ENCODE results near the gene CSPG4.
"Not testable (repeated sequence)": the region's sequence is repeated elsewhere in the genome, so short reads cannot be mapped to it uniquely, and the experiment has no call there.

The CSPG4 gene

GRCh38 chr15:75738647-75739325, 26.1 kb upstream of the CSPG4 start:
- peak; percentile 76 for DNase-seq

GRCh38 chr15:75738014-75738646, 25.5 kb upstream of the CSPG4 start:
- DNase-seq = no peak

GRCh38 chr15:75737116-75738013, 24.7 kb upstream of the CSPG4 start:
- not testable (repeated sequence) for DNase-seq

GRCh38 chr15:75736256-75736655, 23.6 kb upstream of the CSPG4 start:
- DNase-seq = no peak

DNA sequence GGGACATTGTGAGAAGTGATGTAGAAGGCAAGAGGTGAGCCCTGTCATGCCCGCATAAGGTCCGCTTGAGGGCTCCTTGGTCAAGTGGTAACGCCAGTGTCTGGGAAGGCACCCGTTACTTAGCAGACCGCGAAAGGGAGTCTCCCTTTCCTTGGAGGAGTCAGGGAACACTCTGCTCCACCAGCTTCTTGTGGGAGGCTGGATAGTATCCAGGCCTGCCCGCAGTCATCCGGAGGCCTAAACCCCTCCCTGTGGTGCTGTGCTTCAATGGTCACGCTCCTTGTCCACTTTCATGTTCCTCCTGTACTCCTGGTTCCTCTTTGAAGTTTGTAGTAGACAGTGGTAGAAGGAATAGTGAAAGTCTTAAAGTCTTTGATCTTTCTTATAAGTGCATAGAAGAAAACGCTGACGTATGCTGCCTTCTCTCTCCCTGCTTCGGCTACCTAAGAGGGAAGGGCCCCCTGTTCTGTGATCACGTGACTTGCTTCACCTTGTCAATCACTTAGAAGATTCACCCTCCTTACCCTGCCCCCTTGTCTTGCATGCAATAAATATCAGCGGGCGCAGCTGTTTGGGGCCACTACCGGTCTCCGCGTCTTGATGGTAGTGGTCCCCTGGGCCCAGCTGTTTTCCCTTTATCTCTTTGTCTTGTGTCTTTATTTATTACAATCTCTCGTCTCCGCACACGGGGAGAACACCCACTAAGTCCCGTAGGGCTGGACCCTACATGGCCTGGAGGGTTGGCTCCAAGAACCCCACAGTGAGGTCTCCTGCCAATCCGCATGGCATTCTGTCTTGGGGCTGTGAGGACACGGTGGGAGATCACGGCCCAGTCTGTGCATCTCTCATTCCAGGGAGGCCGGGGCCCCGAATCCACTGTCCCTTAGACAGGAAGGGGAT, 22.5 kb upstream of the CSPG4 start:
- DNase-seq = not testable (repeated sequence)

DNA sequence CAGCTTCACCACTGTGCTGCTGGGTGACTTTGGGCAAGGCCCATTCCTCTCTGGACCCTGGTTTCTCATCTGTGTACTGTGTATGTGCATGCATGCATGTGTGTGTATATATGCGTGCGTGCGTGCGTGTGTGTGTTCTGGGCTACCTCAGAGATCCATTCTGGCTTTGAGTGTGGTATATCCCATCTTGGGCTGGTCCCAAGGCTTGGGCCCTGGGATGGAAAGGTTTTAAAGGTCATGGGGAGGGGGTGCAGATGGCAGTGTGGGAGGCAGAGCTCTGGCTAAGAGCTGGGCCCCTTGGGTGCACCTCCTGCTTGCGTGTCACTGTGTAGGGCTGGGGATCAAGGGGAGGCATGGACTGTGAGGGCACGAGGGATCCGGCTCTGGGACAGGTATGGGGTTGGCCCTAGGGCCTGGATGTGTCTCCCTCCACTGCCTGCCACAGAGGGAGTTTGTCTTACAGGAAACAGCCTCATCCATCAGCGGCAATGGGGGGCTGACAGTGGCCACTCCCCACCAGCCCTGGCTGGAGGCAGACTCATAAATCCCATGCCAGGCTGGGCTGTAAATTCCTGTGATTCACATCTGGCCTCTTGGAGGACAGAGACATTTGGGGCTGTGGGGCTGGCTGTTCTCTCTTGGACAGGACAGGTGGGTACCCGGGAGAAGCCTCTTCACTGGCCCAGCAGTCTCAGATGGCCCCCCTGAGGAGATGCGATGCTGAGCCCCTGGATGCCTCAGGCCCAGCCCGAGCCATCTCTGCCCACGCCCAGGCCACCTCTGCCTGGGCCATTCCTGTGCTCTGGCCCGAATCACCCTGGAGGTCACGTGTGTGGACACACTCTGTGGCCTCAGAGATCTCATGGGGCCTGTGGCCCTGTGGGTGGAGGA, 21.4 kb upstream of the CSPG4 start:
- no peak for DNase-seq

GRCh38 chr15:75732809-75733451, 20.3 kb upstream of the CSPG4 start:
- no peak for DNase-seq

GRCh38 chr15:75732177-75732808, 19.6 kb upstream of the CSPG4 start:
- no peak for DNase-seq

- no peak for DNase-seq
Measured at GRCh38 chr15:75731248-75732151, 18.9 kb upstream of the CSPG4 start.

DNA sequence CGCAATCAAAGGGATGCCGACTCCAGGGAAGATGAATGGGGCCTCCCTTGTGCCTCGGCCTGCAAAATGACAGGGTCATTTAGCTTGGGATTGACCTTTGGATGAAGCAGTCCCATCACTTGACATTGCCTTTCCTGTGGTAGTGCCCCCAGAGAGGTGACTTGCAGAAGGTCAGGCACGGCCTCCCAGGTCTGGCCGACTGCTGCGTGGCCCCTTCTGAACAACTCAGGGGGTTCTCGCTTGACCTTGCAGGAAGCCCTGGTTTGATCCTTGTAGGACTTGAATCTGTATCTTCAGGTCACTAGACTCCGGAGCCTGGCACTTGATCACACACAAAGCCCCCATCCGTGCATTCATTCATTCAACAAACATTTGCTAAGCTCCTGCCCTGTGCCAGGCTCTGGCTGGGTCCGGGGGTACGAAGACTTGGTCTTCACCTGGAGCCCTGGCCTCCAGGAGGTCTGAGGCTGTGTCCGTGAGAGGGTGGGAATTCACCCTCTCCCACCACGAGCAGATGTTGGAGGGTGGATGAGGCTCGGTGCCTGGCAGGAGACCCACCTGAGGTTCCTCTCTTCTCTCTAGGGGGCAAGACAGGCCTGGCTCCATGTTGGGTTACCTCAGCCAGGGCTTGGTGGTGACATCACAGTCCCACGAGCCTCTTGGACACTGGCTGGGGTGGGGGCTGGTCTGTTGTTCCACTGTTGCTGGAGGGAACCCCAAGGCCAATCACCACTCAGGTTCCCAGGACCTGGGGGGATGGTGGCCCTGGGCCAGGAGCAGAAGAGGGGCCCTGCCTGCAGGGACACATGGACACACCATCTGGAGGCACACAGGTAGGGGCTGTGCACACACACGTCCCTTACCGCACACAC, 18.0 kb upstream of the CSPG4 start:
- not testable (repeated sequence) for DNase-seq

DNA sequence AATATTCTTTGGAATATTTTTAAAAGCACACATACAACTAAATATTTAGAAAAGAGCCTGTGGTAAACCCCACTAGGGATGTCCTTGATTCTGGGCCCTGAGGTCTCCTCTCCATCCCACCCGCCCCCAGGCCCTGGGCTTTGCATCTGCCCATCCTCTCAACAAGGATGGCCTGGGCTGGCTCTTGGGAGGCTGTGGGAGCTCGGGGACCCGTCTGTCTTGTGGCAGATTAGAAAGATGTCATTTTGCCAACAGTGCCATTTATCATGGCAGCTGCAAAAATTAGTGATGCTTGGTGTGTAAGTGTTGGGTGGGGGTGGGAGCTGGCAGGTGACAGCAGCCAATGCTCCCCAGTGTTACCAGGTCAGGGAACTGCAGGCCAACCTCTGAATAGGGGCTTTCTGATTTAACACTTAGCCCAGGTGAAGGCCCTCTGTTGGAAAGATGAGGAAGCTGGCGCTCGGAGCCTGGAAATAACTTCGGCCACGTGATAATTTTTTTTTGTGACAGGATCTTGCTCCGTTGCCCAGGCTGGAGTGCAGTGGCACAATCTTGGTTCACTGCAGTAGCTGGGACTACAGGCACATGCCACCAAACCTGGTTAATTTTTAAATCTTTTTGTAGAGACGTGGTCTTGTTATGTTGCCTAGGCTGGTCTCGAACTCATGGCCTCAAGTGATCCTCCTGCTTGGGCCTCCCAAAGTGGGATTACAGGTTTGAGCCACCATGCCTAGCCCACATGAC, 16.9 kb upstream of the CSPG4 start:
- no peak for DNase-seq

DNA sequence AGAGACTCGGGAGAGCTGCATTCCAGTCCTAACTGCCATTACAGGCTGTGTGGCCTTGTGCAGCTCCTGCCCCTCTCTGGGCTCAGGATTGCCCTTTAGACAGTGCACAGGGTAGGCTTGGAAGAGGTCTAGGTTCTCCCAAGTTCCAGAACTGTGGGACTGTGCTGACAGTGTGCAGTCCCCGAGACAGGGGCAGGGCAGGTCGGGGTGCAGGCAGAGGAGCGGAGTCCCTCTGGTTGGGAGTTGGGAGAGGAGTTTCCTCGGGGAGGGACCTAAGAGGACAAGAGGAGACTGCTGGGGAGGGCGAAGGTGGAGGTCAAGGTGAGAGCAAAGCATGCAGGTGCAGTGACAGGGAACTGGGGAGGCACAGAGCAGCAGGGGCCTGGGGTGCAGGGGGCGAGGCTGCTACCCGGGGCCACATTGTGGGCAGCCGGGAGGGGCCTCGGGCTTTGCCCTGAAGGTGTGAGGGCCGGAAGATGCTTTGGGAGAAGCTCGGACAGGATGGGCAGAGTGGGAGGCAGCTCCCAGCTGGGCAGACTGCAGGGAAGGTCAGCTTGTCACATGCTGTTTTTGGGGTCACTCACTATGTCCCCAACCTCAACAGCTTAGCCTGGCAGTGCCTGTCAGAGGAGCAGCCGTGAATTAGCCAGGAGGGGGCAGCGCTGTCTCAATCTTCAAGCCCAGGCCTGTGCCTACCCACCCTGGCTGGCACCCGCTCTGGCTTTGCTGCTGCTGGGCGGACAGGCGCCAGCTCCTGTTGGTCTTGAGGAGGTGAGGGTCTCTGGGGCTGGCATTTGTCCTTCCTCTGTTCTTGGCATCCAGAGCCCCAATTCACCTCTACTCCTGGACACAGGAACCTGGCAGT, 15.4 kb upstream of the CSPG4 start:
- peak; percentile 33 for DNase-seq

DNA sequence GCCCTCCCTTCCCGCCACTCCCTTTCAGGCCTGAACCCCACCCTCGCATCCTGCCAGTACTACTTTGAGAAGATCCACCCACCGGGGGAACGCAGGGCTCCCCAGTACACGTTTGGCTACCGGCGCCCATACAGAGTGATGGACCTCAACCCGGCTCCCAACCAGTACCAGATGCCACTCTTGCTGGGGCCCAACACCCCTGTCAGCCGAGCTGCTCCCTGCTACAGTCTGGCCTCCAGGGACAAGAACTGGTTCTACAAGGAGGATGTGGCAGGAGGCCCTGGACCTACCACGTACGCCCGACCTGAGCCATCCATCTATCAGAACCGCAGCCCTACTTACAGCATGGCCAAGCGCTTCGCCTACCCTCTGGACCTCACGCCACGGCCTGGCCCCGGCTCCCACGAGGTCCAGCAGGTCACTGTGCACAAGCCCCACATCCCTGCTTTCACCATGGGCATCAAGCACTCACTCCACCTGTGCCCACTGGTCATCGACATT, 14.4 kb upstream of the CSPG4 start:
- no peak for DNase-seq

DNA sequence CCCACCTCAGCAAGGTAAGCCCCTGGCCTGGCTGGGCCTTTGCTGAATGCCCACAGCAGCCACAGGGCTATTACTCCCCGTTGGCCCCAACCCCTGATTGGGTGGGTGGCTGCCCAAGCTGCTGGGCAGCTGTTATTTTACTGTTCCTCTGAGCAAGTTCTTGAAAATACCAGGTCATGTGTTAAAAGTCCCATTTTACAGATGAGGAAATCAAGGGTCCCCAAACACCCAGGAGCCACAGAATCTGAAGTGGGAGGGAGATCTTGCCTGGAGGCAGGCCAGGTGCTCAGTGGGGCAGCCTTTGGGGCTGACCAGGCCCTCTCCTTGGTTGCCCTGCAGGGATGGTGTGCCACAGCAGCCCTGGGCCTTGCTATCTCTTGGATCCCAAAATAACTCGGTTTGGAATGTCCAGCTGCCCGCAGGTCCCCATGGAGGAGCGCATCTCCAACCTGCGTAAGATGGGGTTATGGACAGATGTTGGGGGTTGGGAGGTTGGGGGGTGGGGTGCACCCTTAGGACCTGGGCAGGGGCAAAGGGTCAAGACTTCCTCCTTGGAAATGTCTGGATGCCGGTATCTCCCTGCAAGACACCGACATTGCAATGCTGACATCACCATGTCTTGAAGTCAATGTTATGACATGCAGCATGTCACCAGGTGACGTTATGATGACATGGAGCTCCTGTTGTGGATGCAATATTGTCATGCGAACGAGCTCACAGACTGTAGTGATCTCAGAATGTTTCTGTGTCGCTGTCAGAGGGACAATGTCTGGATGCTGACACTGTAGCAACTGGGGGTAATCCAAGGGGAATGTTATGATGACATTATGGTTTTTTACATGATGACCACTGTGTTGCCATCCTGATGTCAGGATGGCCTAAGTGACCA, 13.3 kb upstream of the CSPG4 start:
- DNase-seq = no peak

- DNase-seq = no peak
Measured at GRCh38 chr15:75725006-75725718, 12.5 kb upstream of the CSPG4 start.
